Neural cell (in vitro differentiated cells): ENCODE data around the gene AHCYL1.

ENCODE experiments used
- CTCF ChIP-seq: fragments of 450-650 bp; IDR thresholded peaks from 2 replicates; pipeline ENCODE4 v1.5.1; 2014; ENCODE audit warnings: antibody characterized with exemption, mild to moderate bottlenecking, moderate library complexity; ENCODE audit not compliant: poor library complexity, severe bottlenecking
- EP300 ChIP-seq: fragments of 450-650 bp; conservative IDR thresholded peaks from 2 replicates; pipeline ENCODE4 v1.6.1; 2014; ENCODE audit warnings: antibody characterized with exemption, mild to moderate bottlenecking, moderate library complexity; ENCODE audit not compliant: poor library complexity, severe bottlenecking
- MXI1 ChIP-seq: fragments of 450-650 bp; conservative IDR thresholded peaks from 2 replicates; pipeline ENCODE4 v1.6.1; 2014; ENCODE audit warnings: antibody characterized with exemption, mild to moderate bottlenecking; ENCODE audit not compliant: poor library complexity, severe bottlenecking
- POLR2AphosphoS5 ChIP-seq: IDR thresholded peaks from 2 replicates; pipeline ENCODE4 v1.6.1; 2012
- REST ChIP-seq: IDR thresholded peaks from 2 replicates; pipeline ENCODE4 v1.6.1; 2012; ENCODE audit warnings: borderline replicate concordance
- SMC3 ChIP-seq: fragments of 450-650 bp; conservative IDR thresholded peaks from 2 replicates; pipeline ENCODE4 v1.6.1; 2014; ENCODE audit warnings: antibody characterized with exemption, mild to moderate bottlenecking, moderate library complexity; ENCODE audit not compliant: poor library complexity

GRCh38 chr1:109986054-109986444, 1.5 kb downstream of the AHCYL1 start:
- TF ChIP-seq CTCF (no peak), POLR2AphosphoS5 (no peak), MXI1 (no peak), EP300 (no peak), SMC3 (no peak), REST (no peak)
